PFSK-1 (cell line): ENCODE results near the gene LEMD2.

Experiments
- FOXP2 ChIP-seq: optimal IDR thresholded peaks from 2 replicates; pipeline ENCODE3; 2011; ENCODE audit warnings: borderline replicate concordance, control low read depth, inconsistent platforms; ENCODE audit not compliant: insufficient read depth; ENCODE audit errors: extremely low read length, extremely low read depth
- POLR2AphosphoS5 ChIP-seq: IDR thresholded peaks from 2 replicates; pipeline ENCODE4 v1.6.1; 2012; ENCODE audit warnings: low read depth, mild to moderate bottlenecking, control low read depth, low read length, moderate library complexity
- REST ChIP-seq, 2 experiments: IDR thresholded peaks; 2 replicates each; pipeline versions ENCODE4 v1.6.1 to v1.8.0; 2011 to 2012; ENCODE audit warnings: low read depth in 2 of 2, low read length in 2 of 2, control low read depth in 1 of 2, inconsistent platforms in 1 of 2, mild to moderate bottlenecking in 1 of 2, moderate library complexity in 1 of 2; ENCODE audit not compliant: insufficient read depth in 1 of 2
- SIN3A ChIP-seq: IDR thresholded peaks from 2 replicates; pipeline ENCODE4 v1.6.1; 2012; ENCODE audit warnings: mild to moderate bottlenecking, low read length, moderate library complexity, borderline replicate concordance; ENCODE audit not compliant: insufficient read depth
- TAF1 ChIP-seq: IDR thresholded peaks from 2 replicates; pipeline ENCODE4 v1.6.1; 2012; ENCODE audit warnings: low read length, control low read depth, borderline replicate concordance; ENCODE audit not compliant: insufficient read depth

LEMD2 gene

DNA sequence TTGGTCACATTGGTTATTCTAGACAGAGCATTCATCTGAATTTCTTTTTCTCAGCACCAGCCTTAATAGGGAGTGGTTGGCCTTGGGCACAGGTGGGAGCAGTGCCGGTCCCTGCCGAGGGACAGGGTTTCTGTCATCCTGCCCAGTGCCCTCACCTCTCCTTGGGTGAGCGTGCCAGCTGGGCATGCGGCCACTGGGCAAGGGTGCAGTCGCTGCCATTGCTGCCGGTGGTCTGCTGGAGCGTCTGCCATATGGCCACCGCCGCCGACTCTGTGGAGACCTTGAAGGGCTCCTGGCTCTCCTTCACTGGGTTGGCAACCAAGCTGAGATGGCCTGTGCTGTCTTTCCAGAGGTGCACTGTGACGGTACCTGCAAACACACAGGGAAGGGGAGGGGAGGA is 61.0 kb downstream of the LEMD2 start:
- TF ChIP-seq TAF1 (no peak), FOXP2 (no peak), POLR2AphosphoS5 (no peak), REST (IDR thresholded peaks at IDR 0.05; ENCODE audit: insufficient read depth in 1 of 2, low read depth in 2 of 2, low read length in 2 of 2) (no peak), SIN3A (no peak)

GRCh38 chr6:33727126-33727525 is 61.8 kb downstream of the LEMD2 start:
- TF ChIP-seq SIN3A: no peak
- TF ChIP-seq REST (IDR thresholded peaks at IDR 0.05; ENCODE audit: insufficient read depth in 1 of 2, low read depth in 2 of 2, low read length in 2 of 2): no peak

DNA sequence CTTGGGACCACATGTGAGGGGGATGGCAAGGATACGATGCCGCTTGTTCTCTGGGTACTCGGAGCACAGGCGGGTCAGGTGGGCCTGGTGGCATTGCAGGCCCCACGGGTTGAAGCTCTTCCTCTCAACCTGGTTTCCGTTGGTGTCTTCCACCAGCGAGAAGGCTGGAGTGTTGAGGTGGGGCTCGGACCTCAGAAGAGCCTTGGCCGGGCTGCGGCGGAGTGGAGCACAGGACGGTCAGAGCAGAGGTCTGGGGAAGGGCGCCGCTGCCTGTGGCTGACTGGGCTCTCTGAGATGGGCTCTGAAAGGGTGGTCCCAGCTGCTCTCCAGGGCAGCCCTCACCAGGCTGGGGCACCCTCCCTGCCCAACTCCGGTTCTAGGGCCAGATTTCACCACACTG is 62.2 kb downstream of the LEMD2 start:
- TF ChIP-seq SIN3A: no peak
- no peak for TF ChIP-seq FOXP2
- TF ChIP-seq POLR2AphosphoS5: no peak
- TF ChIP-seq TAF1: no peak
- TF ChIP-seq REST (IDR thresholded peaks at IDR 0.05; ENCODE audit: insufficient read depth in 1 of 2, low read depth in 2 of 2, low read length in 2 of 2): no peak

DNA sequence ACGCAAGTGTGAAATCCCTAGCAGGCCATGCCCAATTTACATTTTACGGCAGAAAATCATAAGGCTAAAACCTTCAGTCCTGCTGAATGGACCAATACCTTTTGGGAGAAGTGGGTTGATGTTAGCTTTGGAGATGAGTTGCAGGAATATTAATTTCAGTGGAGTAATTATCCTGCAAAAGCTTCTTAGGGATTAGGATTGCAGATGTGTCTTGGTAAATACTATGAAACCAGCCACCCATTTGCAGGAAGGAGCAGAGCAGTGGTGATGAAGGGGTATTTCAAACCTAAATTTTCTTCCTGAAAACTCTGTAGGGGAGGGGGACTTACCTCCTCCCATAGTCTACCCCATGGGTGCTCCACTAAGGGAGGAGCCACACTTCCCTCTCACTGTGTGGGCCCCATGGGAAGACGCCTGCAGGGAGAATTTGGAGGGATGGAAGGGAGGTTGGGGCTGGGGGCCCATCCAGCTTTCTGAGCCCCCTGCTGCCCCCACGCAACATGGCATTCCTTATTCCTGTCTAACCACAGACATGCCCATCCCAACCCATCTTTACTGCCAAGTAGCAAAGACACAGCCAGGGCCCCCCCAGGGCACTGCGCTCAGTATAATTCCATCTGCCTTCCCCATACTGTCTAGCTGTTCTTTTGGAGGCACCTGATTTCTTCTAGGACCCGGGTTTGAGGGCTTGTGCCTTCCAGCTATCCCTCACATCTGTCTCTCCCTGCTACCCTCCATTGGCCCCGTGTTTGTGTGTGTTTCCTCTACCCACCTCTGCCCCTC is 62.8 kb downstream of the LEMD2 start:
- no peak for TF ChIP-seq REST (IDR thresholded peaks at IDR 0.05; ENCODE audit: insufficient read depth in 1 of 2, low read depth in 2 of 2, low read length in 2 of 2)
- TF ChIP-seq FOXP2: no peak
- no peak for TF ChIP-seq TAF1
- TF ChIP-seq POLR2AphosphoS5: no peak
- TF ChIP-seq SIN3A: no peak

DNA sequence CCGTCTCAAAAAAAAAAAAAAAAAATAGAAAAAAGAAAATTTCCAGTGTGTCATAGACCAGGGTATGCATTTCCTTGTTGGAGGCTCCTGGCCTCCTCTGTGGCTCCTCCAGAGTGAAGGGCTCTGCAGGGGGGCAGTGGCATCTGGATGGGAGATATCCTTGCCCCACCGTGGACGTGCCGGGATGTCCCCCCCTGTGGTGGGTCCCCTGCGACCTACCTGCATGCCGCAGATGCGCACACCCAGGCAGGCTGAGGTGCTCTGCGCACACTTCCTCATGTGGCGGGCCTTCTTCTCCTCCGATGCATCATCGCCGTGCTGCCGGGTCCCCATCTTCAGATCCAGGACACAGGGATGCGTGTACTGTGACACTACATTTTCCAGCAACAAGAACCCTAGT is 63.7 kb downstream of the LEMD2 start:
- TF ChIP-seq TAF1 (no peak), SIN3A (no peak), REST (IDR thresholded peaks at IDR 0.05; ENCODE audit: insufficient read depth in 1 of 2, low read depth in 2 of 2, low read length in 2 of 2) (no peak), FOXP2 (no peak), POLR2AphosphoS5 (no peak)
